ENCODE results near the gene CSPG4. TPM values are rescaled to one million over a fixed set of nuclear protein-coding genes. Genes with fewer than 3 reads are reported as not detected.

Gene CSPG4
- total and polyA plus RNA-seq, 9 of the 15 experiments (the other 6 are each of a cell fraction or from before 2014, with no cell fraction given) = under 0.01 to 0.07 (median 0.04) TPM; not detected in 5

DNA sequence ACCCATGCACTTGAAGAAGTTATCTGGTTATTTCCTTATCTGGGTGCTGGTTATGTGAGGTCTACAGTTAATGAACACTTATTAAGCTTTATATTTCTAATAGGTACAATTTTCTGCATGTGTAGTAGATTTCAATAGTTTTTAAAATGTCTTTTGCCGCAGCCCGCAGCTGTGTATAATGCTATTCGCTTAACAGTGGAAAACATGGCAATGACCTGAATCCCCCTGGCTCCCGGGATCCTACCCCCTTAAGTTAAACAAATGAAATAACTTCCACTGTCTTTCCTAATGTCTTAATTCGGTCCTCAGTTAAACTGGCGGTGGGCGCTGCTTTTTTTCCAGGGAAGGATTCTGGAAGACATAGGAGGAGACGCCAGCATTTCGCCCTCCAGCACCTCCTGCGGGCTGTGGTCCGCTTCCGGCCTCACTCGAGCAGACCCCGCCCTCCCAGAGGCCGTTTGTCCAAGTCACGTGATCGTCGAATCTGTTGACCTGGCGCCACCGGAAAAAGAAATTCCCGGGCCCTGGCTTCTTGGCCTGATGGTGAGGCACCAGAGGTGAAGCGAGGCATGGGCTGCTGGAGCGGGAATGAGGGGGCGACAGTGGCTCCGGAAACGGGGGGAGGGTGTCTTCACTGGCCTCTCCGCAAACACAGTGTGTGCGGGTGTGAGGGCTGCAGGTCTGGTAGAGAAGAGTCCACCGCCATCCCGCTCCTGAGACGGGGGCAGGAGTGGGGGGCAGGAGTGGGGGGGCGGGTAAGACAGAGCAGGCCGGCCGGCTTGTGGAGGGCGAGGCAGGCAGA, 45.6 kb upstream of the CSPG4 start (continued):
- TF ChIP-seq SRSF7 (optimal IDR thresholded peaks at IDR 0.05; ENCODE audit: low read depth, low read length) (no peak), MNT (conservative IDR thresholded peaks at IDR 0.05) (peak in 1 of 2 experiments; percentile 65; a peak in 3 of 4 replicates), ZNF133 (CRISPR knock-in tag; IDR thresholded peaks at IDR 0.05) (no peak), NFRKB (IDR thresholded peaks at IDR 0.05; ENCODE audit: low read depth) (peak; percentile 83; the same call in 1 of the 2 replicates), OTX1 (CRISPR knock-in tag; IDR thresholded peaks at IDR 0.05) (no peak), ARHGAP35 (IDR thresholded peaks at IDR 0.05; ENCODE audit: partially characterized antibody) (no peak), PHF21A (IDR thresholded peaks at IDR 0.05; ENCODE audit: borderline replicate concordance, low read depth) (0 out of 2 replicates have a peak, but pooled peaks have one; percentile 31), MAZ (CRISPR knock-in tag; conservative IDR thresholded peaks at IDR 0.05 in 1 of 2, IDR thresholded peaks at IDR 0.05 in 1 of 2) (peak; percentile 57 to 90; a peak in 3 of 4 replicates), ZNF121 (CRISPR knock-in tag; conservative IDR thresholded peaks at IDR 0.05) (no peak), TGIF2 (CRISPR knock-in tag; IDR thresholded peaks at IDR 0.05) (no peak), PPARD (CRISPR knock-in tag; IDR thresholded peaks at IDR 0.05) (no peak), MYC (IDR thresholded peaks at IDR 0.05; ENCODE audit: low read depth, low read length) (peak; percentile 69), MYC (CRISPR knock-in tag; IDR thresholded peaks at IDR 0.05; ENCODE audit: borderline replicate concordance, low read depth) (no peak), GTF2F1 (IDR thresholded peaks at IDR 0.05; ENCODE audit: low read depth, low read length) (no peak), CAMTA2 (CRISPR knock-in tag; conservative IDR thresholded peaks at IDR 0.05) (no peak), NCOA2 (IDR thresholded peaks at IDR 0.05; ENCODE audit: partially characterized antibody in 2 of 2) (no peak), POLR2AphosphoS5 (IDR thresholded peaks at IDR 0.05; ENCODE audit: control insufficient read depth, insufficient read depth, low read depth, low read length) (peak; percentile 69), SNIP1 (IDR thresholded peaks at IDR 0.05; ENCODE audit: low read depth) (no peak), TEAD2 (tag; IDR thresholded peaks at IDR 0.05) (no peak), ZNF212 (CRISPR knock-in tag; IDR thresholded peaks at IDR 0.05) (no peak), ZNF668 (CRISPR knock-in tag; IDR thresholded peaks at IDR 0.05) (no peak), POLR2A (conservative IDR thresholded peaks at IDR 0.05) (peak; percentile 86), COPS2 (conservative IDR thresholded peaks at IDR 0.05) (no peak), TCF7 (IDR thresholded peaks at IDR 0.05; ENCODE audit: borderline replicate concordance) (no peak), TEAD1 (CRISPR knock-in tag; IDR thresholded peaks at IDR 0.05) (peak in 1 of 2 experiments; percentile 68; a peak in 2 of 4 replicates), ZNF24 (IDR thresholded peaks at IDR 0.05) (no peak), ZNF551 (CRISPR knock-in tag; IDR thresholded peaks at IDR 0.05) (no peak), NUFIP1 (IDR thresholded peaks at IDR 0.05; ENCODE audit: partially characterized antibody) (no peak), DMBX1 (CRISPR knock-in tag; IDR thresholded peaks at IDR 0.05; ENCODE audit: borderline replicate concordance) (no peak), HLTF (IDR thresholded peaks at IDR 0.05) (0 out of 2 replicates have a peak, but pooled peaks have one; percentile 22), SMAD1 (IDR thresholded peaks at IDR 0.05; ENCODE audit: low read depth, low read length, partially characterized antibody) (no peak), SMAD3 (CRISPR knock-in tag; conservative IDR thresholded peaks at IDR 0.05) (no peak), L3MBTL2 (IDR thresholded peaks at IDR 0.05) (peak; percentile 78)
